Measurements from ENCODE around the gene NFIB.

DNA sequence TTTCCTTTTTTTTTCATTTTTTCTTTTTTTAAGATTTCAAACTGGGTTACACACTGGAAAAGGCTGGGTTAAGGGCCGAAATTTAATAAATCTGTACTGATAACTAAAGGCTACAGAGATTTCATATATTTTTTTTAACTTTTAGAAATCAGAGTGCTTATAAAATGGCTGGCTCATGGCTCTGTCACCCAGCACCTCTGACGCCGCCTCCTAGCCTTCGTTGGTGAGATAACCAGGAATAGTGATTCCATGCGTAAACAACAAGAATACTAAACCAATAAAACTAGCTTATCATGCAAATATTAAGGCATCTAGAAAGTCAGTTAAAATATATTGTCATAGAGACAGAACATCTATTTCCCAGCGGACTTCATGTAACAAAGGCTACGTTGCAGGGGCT lies 226.4 kb downstream of the NFIB start:
- TF ChIP-seq POLR2A (IDR thresholded peaks at IDR 0.05; ENCODE audit: low read depth, low read length): no peak
- TF ChIP-seq, protein P1, sequence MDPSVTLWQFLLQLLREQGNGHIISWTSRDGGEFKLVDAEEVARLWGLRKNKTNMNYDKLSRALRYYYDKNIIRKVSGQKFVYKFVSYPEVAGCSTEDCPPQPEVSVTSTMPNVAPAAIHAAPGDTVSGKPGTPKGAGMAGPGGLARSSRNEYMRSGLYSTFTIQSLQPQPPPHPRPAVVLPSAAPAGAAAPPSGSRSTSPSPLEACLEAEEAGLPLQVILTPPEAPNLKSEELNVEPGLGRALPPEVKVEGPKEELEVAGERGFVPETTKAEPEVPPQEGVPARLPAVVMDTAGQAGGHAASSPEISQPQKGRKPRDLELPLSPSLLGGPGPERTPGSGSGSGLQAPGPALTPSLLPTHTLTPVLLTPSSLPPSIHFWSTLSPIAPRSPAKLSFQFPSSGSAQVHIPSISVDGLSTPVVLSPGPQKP (IDR thresholded peaks at IDR 0.05; ENCODE audit: borderline replicate concordance, low read depth, low read length): no peak
- TF ChIP-seq CTCF (conservative IDR thresholded peaks at IDR 0.05; ENCODE audit: low read depth, low read length): no peak
- TF ChIP-seq CEBPB (IDR thresholded peaks at IDR 0.05; ENCODE audit: low read depth, low read length): no peak
- no peak for TF ChIP-seq SMC3 (IDR thresholded peaks at IDR 0.05; ENCODE audit: low read depth, low read length)
- no peak for TF ChIP-seq RFX5 (IDR thresholded peaks at IDR 0.05; ENCODE audit: low read depth, low read length)
